Measurements from ENCODE around the gene SV2B.

GRCh38 chr15:91142946-91143345 is 42.9 kb downstream of the SV2B start:
- TF ChIP-seq CTCF (IDR thresholded peaks at IDR 0.05; ENCODE audit: extremely low read depth in 1 of 2, insufficient read depth in 1 of 2, low read depth in 1 of 2, low read length in 2 of 2) (no peak), MAX (IDR thresholded peaks at IDR 0.05; ENCODE audit: insufficient read depth, insufficient read length) (no peak), POLR2AphosphoS5 (IDR thresholded peaks at IDR 0.05; ENCODE audit: insufficient read depth, low read depth, low read length) (no peak)
